Measurements from ENCODE around the gene LAMA1. TPM values are rescaled to one million over a fixed set of nuclear protein-coding genes. Genes with fewer than 3 reads are reported as not detected.

Gene LAMA1
- polyA plus RNA-seq, 3 donors from 2014 or later, result not detected

GRCh38 chr18:7020995-7021777 lies 96.4 kb downstream of the LAMA1 start:
- Mint-ChIP-seq H3K27ac (no peak overlapping the region), H3K9me3 (no peaks in the 10 kb centered on the region), H3K4me3 (no peak overlapping the region), H3K27me3 (ENCODE audit: low read depth in 3 of 3) (peaks cover 0 to 3% (median 3%) of the 10 kb centered on the region in 3 donors), H3K36me3 (no peaks in the 10 kb centered on the region), H3K4me1 (no peaks in the 10 kb centered on the region)
- no peak for DNase-seq

GRCh38 chr18:7017013-7017412 lies 100.6 kb downstream of the LAMA1 start:
- no peaks in the 10 kb centered on the region for H3K36me3 Mint-ChIP-seq
- no peak overlapping the region for H3K27ac Mint-ChIP-seq
- no peak for DNase-seq
- H3K9me3 Mint-ChIP-seq, result no peaks in the 10 kb centered on the region
- H3K27me3 Mint-ChIP-seq (ENCODE audit: low read depth in 3 of 3), result peaks cover 0 to 2% (median 1%) of the 10 kb centered on the region in 3 donors
- no peaks in the 10 kb centered on the region for H3K4me1 Mint-ChIP-seq
- no peak overlapping the region for H3K4me3 Mint-ChIP-seq

DNA sequence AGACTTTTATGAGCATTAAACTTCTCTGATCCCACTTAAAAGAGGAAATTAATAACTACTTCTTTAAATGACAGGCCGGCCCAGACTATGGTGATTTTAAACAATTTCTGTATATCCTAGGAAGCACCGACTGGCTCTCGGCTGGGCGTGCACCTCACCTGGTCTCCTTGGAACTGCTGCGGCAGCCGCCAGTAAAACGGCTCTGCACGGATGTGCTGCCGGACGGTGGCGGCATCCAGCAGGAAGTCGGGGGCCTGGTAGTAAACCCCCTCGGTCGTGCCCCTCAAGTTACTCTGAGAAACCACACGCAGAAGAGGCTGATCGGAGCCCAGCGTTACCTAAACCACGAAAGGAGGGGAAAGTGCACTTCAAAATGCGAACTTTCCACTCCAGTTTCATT lies 106.5 kb downstream of the LAMA1 start:
- no peak overlapping the region for H3K27ac Mint-ChIP-seq
- DNase-seq, result no peak
- no peaks in the 10 kb centered on the region for H3K9me3 Mint-ChIP-seq
- no peaks in the 10 kb centered on the region for H3K4me1 Mint-ChIP-seq
- H3K36me3 Mint-ChIP-seq, result peaks cover 0 to 2% (median 0%) of the 10 kb centered on the region in 3 donors
- no peak overlapping the region for H3K4me3 Mint-ChIP-seq
- H3K27me3 Mint-ChIP-seq (ENCODE audit: low read depth in 3 of 3), result peaks cover 0 to 2% (median 1%) of the 10 kb centered on the region in 3 donors

DNA sequence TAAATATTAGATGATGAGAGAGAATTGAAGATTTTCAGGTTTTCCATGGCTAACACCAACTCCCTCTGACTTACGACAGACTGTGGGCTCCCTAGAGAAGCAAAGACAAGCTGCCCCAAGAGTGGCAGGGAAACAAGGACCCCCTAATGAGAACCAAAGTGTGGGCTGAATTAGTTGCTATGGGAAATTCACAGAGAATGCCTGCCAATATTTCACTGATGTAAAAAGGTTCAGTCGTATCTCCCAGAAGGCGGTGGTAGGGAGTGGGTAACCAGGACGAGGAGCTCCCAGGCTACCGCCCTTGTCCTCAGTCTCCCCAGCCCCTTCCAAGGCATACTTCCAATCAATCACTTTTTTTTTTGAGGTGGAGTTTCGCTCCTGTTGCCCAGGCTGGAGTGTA lies 113.6 kb downstream of the LAMA1 start:
- H3K27ac Mint-ChIP-seq, result no peak overlapping the region
- no peak overlapping the region for H3K4me3 Mint-ChIP-seq
- DNase-seq, result no peak
- peaks cover 0 to 3% (median 3%) of the 10 kb centered on the region in 3 donors for H3K36me3 Mint-ChIP-seq
- H3K4me1 Mint-ChIP-seq, result no peaks in the 10 kb centered on the region
- peaks cover 0 to 5% (median 1%) of the 10 kb centered on the region in 6 donors for H3K9me3 Mint-ChIP-seq
- peaks cover 0 to 2% (median 1%) of the 10 kb centered on the region in 3 donors for H3K27me3 Mint-ChIP-seq (ENCODE audit: low read depth in 3 of 3)

GRCh38 chr18:7002107-7002506 lies 115.5 kb downstream of the LAMA1 start:
- Mint-ChIP-seq H3K4me3 (no peak overlapping the region), H3K36me3 (peaks cover 0 to 3% (median 3%) of the 10 kb centered on the region in 3 donors), H3K9me3 (peaks cover 0 to 5% (median 1%) of the 10 kb centered on the region in 6 donors)

GRCh38 chr18:7000484-7001096 lies 117.0 kb downstream of the LAMA1 start:
- Mint-ChIP-seq H3K4me1 (no peaks in the 10 kb centered on the region), H3K36me3 (peaks cover 0 to 3% (median 0%) of the 10 kb centered on the region in 3 donors), H3K27me3 (ENCODE audit: low read depth in 3 of 3) (peaks cover 0 to 5% (median 0%) of the 10 kb centered on the region in 3 donors), H3K27ac (no peak overlapping the region), H3K4me3 (no peak overlapping the region), H3K9me3 (peaks cover 0 to 5% (median 1%) of the 10 kb centered on the region in 6 donors)
- no peak for DNase-seq

More at GRCh38 chr18:7002107-7002506, 115.5 kb downstream of the LAMA1 start:
- no peaks in the 10 kb centered on the region for H3K4me1 Mint-ChIP-seq
- peaks cover 0 to 5% (median 0%) of the 10 kb centered on the region in 3 donors for H3K27me3 Mint-ChIP-seq (ENCODE audit: low read depth in 3 of 3)
- H3K27ac Mint-ChIP-seq, result no peak overlapping the region
- no peak for DNase-seq

- DNase-seq, result no peak
- H3K27me3 Mint-ChIP-seq (ENCODE audit: low read depth in 3 of 3), result peaks cover 0 to 5% (median 2%) of the 10 kb centered on the region in 3 donors
- no peaks in the 10 kb centered on the region for H3K36me3 Mint-ChIP-seq
- no peak overlapping the region for H3K4me3 Mint-ChIP-seq
- H3K9me3 Mint-ChIP-seq, result peaks cover 0 to 3% (median 0%) of the 10 kb centered on the region in 6 donors
- no peaks in the 10 kb centered on the region for H3K4me1 Mint-ChIP-seq
- no peak overlapping the region for H3K27ac Mint-ChIP-seq
Measured at GRCh38 chr18:6997808-6998207, 119.8 kb downstream of the LAMA1 start.

GRCh38 chr18:6994771-6995430 lies 122.7 kb downstream of the LAMA1 start:
- H3K36me3 Mint-ChIP-seq, result no peaks in the 10 kb centered on the region
- no peak overlapping the region for H3K4me3 Mint-ChIP-seq
- H3K9me3 Mint-ChIP-seq, result peaks cover 0 to 5% (median 0%) of the 10 kb centered on the region in 6 donors
- DNase-seq, result no peak
- H3K27ac Mint-ChIP-seq, result no peak overlapping the region
- H3K27me3 Mint-ChIP-seq (ENCODE audit: low read depth in 3 of 3), result peaks cover 0 to 5% (median 2%) of the 10 kb centered on the region in 3 donors
- H3K4me1 Mint-ChIP-seq, result no peaks in the 10 kb centered on the region

- H3K27ac Mint-ChIP-seq, result no peak overlapping the region
- H3K36me3 Mint-ChIP-seq, result no peaks in the 10 kb centered on the region
- no peaks in the 10 kb centered on the region for H3K4me1 Mint-ChIP-seq
Measured at GRCh38 chr18:6994056-6994770, 123.4 kb downstream of the LAMA1 start.

GRCh38 chr18:6992761-6993160 lies 124.8 kb downstream of the LAMA1 start:
- Mint-ChIP-seq H3K27me3 (ENCODE audit: low read depth in 3 of 3) (peaks cover 0 to 4% (median 2%) of the 10 kb centered on the region in 3 donors), H3K4me1 (no peaks in the 10 kb centered on the region), H3K27ac (no peak overlapping the region), H3K36me3 (no peaks in the 10 kb centered on the region), H3K4me3 (no peak overlapping the region), H3K9me3 (peaks cover 0 to 5% (median 0%) of the 10 kb centered on the region in 6 donors)
- no peak for DNase-seq

More at GRCh38 chr18:6994056-6994770, 123.4 kb downstream of the LAMA1 start:
- Mint-ChIP-seq H3K9me3 (peaks cover 0 to 5% (median 0%) of the 10 kb centered on the region in 6 donors), H3K4me3 (no peak overlapping the region), H3K27me3 (ENCODE audit: low read depth in 3 of 3) (peaks cover 0 to 5% (median 2%) of the 10 kb centered on the region in 3 donors)
- no peak for DNase-seq

GRCh38 chr18:6983366-6983765 lies 134.2 kb downstream of the LAMA1 start:
- Mint-ChIP-seq H3K27ac (no peak overlapping the region), H3K27me3 (ENCODE audit: low read depth in 3 of 3) (peaks cover 0 to 1% (median 0%) of the 10 kb centered on the region in 3 donors), H3K4me3 (no peak overlapping the region), H3K4me1 (no peaks in the 10 kb centered on the region), H3K36me3 (no peaks in the 10 kb centered on the region), H3K9me3 (no peaks in the 10 kb centered on the region)
- DNase-seq, result no peak

DNA sequence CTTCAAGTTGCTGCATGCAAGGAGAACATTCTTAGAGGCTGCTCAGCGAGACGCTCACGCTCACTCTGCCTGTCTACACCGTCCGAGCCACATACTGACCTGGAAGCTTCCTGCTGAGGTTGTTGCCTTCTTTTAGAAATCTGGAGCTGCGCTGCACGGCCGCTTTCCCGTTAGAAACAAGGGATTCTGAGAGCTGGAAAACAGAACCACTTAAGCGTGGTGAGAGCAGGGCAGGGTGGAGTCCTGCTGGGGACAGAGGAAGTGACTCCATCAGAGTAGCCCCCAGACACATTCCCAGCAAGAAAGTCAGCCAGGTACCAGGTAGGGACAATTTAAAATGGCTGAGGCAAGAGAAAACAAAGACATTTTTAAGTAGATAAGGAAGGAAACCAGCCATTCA lies 135.2 kb downstream of the LAMA1 start:
- Mint-ChIP-seq H3K27me3 (ENCODE audit: low read depth in 3 of 3) (peaks cover 0 to 1% (median 0%) of the 10 kb centered on the region in 3 donors), H3K9me3 (no peaks in the 10 kb centered on the region), H3K27ac (no peak overlapping the region), H3K4me3 (no peak overlapping the region), H3K36me3 (no peaks in the 10 kb centered on the region), H3K4me1 (no peaks in the 10 kb centered on the region)
- no peak for DNase-seq

- no peak overlapping the region for H3K27ac Mint-ChIP-seq
- no peaks in the 10 kb centered on the region for H3K9me3 Mint-ChIP-seq
- peaks cover 0 to 1% (median 0%) of the 10 kb centered on the region in 3 donors for H3K27me3 Mint-ChIP-seq (ENCODE audit: low read depth in 3 of 3)
- H3K36me3 Mint-ChIP-seq, result no peaks in the 10 kb centered on the region
- DNase-seq, result no peak
- no peak overlapping the region for H3K4me3 Mint-ChIP-seq
- H3K4me1 Mint-ChIP-seq, result no peaks in the 10 kb centered on the region
Measured at GRCh38 chr18:6980363-6980762, 137.2 kb downstream of the LAMA1 start.
